Measurements from ENCODE around the gene SHANK2. TPM values are rescaled to one million over a fixed set of nuclear protein-coding genes. Genes with fewer than 3 reads are reported as not detected.

The SHANK2 gene
- polyA plus RNA-seq, 1 donor (not counting 4 experiments of a cell fraction or from before 2014, with no cell fraction given): 0.22 TPM

GRCh38 chr11:71286701-71287643 is 34.6 kb upstream of the SHANK2 start:
- DNase-seq (ENCODE audit: low read depth, low spot score) (peak; percentile 50), FAIRE-seq (peak; percentile 88)
- Histone ChIP-seq H3K36me3 (ENCODE audit: control insufficient read depth in 2 of 2, extremely low read depth in 1 of 2, insufficient read depth in 2 of 2, low read length in 2 of 2) (no peaks in the 10 kb centered on the region), H3K9me1 (ENCODE audit: control insufficient read depth, extremely low read depth, insufficient read depth, low read length) (no peaks in the 10 kb centered on the region), H3K79me2 (ENCODE audit: control insufficient read depth, insufficient read depth, low read length) (no peaks in the 10 kb centered on the region), H3K9ac (ENCODE audit: control insufficient read depth, extremely low read depth, insufficient read depth, low read length) (peak overlapping the region; percentile 24), H3K4me1 (ENCODE audit: control insufficient read depth, extremely low read depth, insufficient read depth, low read length) (peaks cover 41% of the 10 kb centered on the region), H4K20me1 (ENCODE audit: control insufficient read depth, extremely low read depth, insufficient read depth, low read length) (no peaks in the 10 kb centered on the region), H3K4me3 (ENCODE audit: control insufficient read depth in 2 of 3, extremely low read depth in 1 of 3, insufficient read depth in 2 of 3, low read depth in 1 of 3, low read length in 3 of 3) (peak overlapping the region in 2 of 3 experiments; percentile 7 to 41), H3K4me2 (ENCODE audit: control insufficient read depth, extremely low read depth, insufficient read depth, low read depth, low read length) (peak overlapping the region; percentile 75), H2AFZ (ENCODE audit: control insufficient read depth, low read length) (peak overlapping the region; percentile 75), H3K27me3 (ENCODE audit: control insufficient read depth, extremely low read depth, insufficient read depth, low read length) (no peaks in the 10 kb centered on the region), H3K27ac (ENCODE audit: control insufficient read depth, insufficient read depth, low read length) (peak overlapping the region; percentile 46), H3K9me3 (ENCODE audit: control insufficient read depth, low read depth, low read length) (no peaks in the 10 kb centered on the region)
- dilution Hi-C loops (cut with MboI; ENCODE audit: extremely low pct_ligation_motif_present, low sequenced_read_pairs): no loop called here
- TF ChIP-seq, protein P1, sequence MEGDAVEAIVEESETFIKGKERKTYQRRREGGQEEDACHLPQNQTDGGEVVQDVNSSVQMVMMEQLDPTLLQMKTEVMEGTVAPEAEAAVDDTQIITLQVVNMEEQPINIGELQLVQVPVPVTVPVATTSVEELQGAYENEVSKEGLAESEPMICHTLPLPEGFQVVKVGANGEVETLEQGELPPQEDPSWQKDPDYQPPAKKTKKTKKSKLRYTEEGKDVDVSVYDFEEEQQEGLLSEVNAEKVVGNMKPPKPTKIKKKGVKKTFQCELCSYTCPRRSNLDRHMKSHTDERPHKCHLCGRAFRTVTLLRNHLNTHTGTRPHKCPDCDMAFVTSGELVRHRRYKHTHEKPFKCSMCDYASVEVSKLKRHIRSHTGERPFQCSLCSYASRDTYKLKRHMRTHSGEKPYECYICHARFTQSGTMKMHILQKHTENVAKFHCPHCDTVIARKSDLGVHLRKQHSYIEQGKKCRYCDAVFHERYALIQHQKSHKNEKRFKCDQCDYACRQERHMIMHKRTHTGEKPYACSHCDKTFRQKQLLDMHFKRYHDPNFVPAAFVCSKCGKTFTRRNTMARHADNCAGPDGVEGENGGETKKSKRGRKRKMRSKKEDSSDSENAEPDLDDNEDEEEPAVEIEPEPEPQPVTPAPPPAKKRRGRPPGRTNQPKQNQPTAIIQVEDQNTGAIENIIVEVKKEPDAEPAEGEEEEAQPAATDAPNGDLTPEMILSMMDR (optimal IDR thresholded peaks at IDR 0.05 in 1 of 3, IDR thresholded peaks at IDR 0.05 in 1 of 3, conservative IDR thresholded peaks at IDR 0.05 in 1 of 3; ENCODE audit: extremely low read depth in 1 of 3, insufficient read depth in 2 of 3, low read length in 3 of 3): no peak
- TF ChIP-seq EZH2 (IDR thresholded peaks at IDR 0.05; ENCODE audit: low read length): no peak

- H3K4me3 ChIP-seq (ENCODE audit: control insufficient read depth in 2 of 3, extremely low read depth in 1 of 3, insufficient read depth in 2 of 3, low read depth in 1 of 3, low read length in 3 of 3): no peak overlapping the region
- H3K36me3 ChIP-seq (ENCODE audit: control insufficient read depth in 2 of 2, extremely low read depth in 1 of 2, insufficient read depth in 2 of 2, low read length in 2 of 2): no peaks in the 10 kb centered on the region
- no peak for DNase-seq (ENCODE audit: low read depth, low spot score)
- no peak overlapping the region for H2AFZ ChIP-seq (ENCODE audit: control insufficient read depth, low read length)
- H3K79me2 ChIP-seq (ENCODE audit: control insufficient read depth, insufficient read depth, low read length): no peaks in the 10 kb centered on the region
- FAIRE-seq: no peak
- no peak for TF ChIP-seq EZH2 (IDR thresholded peaks at IDR 0.05; ENCODE audit: low read length)
- TF ChIP-seq, protein P1 (optimal IDR thresholded peaks at IDR 0.05 in 1 of 3, IDR thresholded peaks at IDR 0.05 in 1 of 3, conservative IDR thresholded peaks at IDR 0.05 in 1 of 3; ENCODE audit: extremely low read depth in 1 of 3, insufficient read depth in 2 of 3, low read length in 3 of 3): no peak
- peaks cover 41% of the 10 kb centered on the region for H3K4me1 ChIP-seq (ENCODE audit: control insufficient read depth, extremely low read depth, insufficient read depth, low read length)
- no peak overlapping the region for H3K4me2 ChIP-seq (ENCODE audit: control insufficient read depth, extremely low read depth, insufficient read depth, low read depth, low read length)
- no peaks in the 10 kb centered on the region for H3K9me1 ChIP-seq (ENCODE audit: control insufficient read depth, extremely low read depth, insufficient read depth, low read length)
- no peaks in the 10 kb centered on the region for H4K20me1 ChIP-seq (ENCODE audit: control insufficient read depth, extremely low read depth, insufficient read depth, low read length)
- no peak overlapping the region for H3K27ac ChIP-seq (ENCODE audit: control insufficient read depth, insufficient read depth, low read length)
- no peaks in the 10 kb centered on the region for H3K9me3 ChIP-seq (ENCODE audit: control insufficient read depth, low read depth, low read length)
- H3K9ac ChIP-seq (ENCODE audit: control insufficient read depth, extremely low read depth, insufficient read depth, low read length): no peak overlapping the region
- dilution Hi-C loops (cut with MboI; ENCODE audit: extremely low pct_ligation_motif_present, low sequenced_read_pairs): no loop called here
- no peaks in the 10 kb centered on the region for H3K27me3 ChIP-seq (ENCODE audit: control insufficient read depth, extremely low read depth, insufficient read depth, low read length)
Observed at GRCh38 chr11:71285111-71285510, 32.7 kb upstream of the SHANK2 start.
